Astrocyte (in vitro differentiated cells and primary cell): ENCODE data around the gene SDF2. TPM values are rescaled to one million over a fixed set of nuclear protein-coding genes. Genes with fewer than 3 reads are reported as not detected.

Experiments used
- DNase-seq: peaks from one replicate; pipeline ENCODE4 v3.0.0-alpha.2; 2010; ENCODE audit warnings: low read depth
- FAIRE-seq: peaks from 2 replicates; lab custom pipeline; 2011; peaks lifted over from hg19 to GRCh38; lab: Jason Lieb, UNC
- H2AFZ ChIP-seq: 2 replicates; pipeline ENCODE4 v1.6.0; 2012; ENCODE audit warnings: low read depth, low read length, inconsistent platforms
- H3K27ac ChIP-seq: 2 replicates; pipeline ENCODE4 v1.5.1; 2011; ENCODE audit warnings: low read depth, low read length, inconsistent platforms
- H3K27me3 ChIP-seq: 2 replicates; pipeline ENCODE4 v1.6.0; 2011; ENCODE audit warnings: low read length, inconsistent platforms; ENCODE audit not compliant: insufficient read depth
- H3K36me3 ChIP-seq: 2 replicates; pipeline ENCODE4 v1.5.1; 2011; ENCODE audit warnings: low read length, inconsistent platforms; ENCODE audit not compliant: insufficient read depth
- H3K4me1 ChIP-seq: 2 replicates; pipeline ENCODE4 v1.5.1; 2011; ENCODE audit warnings: low read length, inconsistent platforms; ENCODE audit not compliant: insufficient read depth
- H3K4me2 ChIP-seq: 2 replicates; pipeline ENCODE4 v1.6.0; 2012; ENCODE audit warnings: low read length, inconsistent platforms
- H3K4me3 ChIP-seq: 2 replicates; pipeline ENCODE4 v1.5.1; 2011; ENCODE audit warnings: low read depth, mild to moderate bottlenecking, low read length, inconsistent platforms; ENCODE audit not compliant: insufficient read depth
- H3K79me2 ChIP-seq: 2 replicates; pipeline ENCODE4 v1.6.0; 2012; ENCODE audit warnings: mild to moderate bottlenecking, low read length, inconsistent platforms; ENCODE audit not compliant: insufficient read depth
- H3K9ac ChIP-seq: 2 replicates; pipeline ENCODE4 v1.6.0; 2012; ENCODE audit warnings: mild to moderate bottlenecking, low read length, inconsistent platforms
- H3K9me3 ChIP-seq: 2 replicates; pipeline ENCODE4 v1.5.1; 2012; ENCODE audit warnings: low read depth, mild to moderate bottlenecking, low read length, inconsistent platforms; ENCODE audit not compliant: insufficient read depth
- H4K20me1 ChIP-seq: 2 replicates; pipeline ENCODE4 v1.6.0; 2012; ENCODE audit warnings: low read length, inconsistent platforms; ENCODE audit not compliant: insufficient read depth
- H3K27ac Mint-ChIP-seq: one replicate; pipeline ENCODE4 v1.8.0; 2021; ENCODE audit warnings: mild to moderate bottlenecking, mixed read lengths; ENCODE audit not compliant: unreplicated experiment
- H3K27me3 Mint-ChIP-seq: one replicate; pipeline ENCODE4 v1.8.0; 2021; ENCODE audit warnings: low read depth, mixed read lengths; ENCODE audit not compliant: unreplicated experiment
- H3K36me3 Mint-ChIP-seq: one replicate; pipeline ENCODE4 v1.8.0; 2021; ENCODE audit warnings: low read depth, mixed read lengths; ENCODE audit not compliant: unreplicated experiment
- H3K4me1 Mint-ChIP-seq: one replicate; pipeline ENCODE4 v1.8.0; 2021; ENCODE audit warnings: low read depth, mixed read lengths; ENCODE audit not compliant: unreplicated experiment
- H3K4me3 Mint-ChIP-seq: one replicate; pipeline ENCODE4 v1.8.0; 2021; ENCODE audit warnings: mild to moderate bottlenecking, moderate library complexity, mixed read lengths; ENCODE audit not compliant: unreplicated experiment
- H3K9me3 Mint-ChIP-seq: one replicate; pipeline ENCODE4 v1.8.0; 2021; ENCODE audit warnings: mild to moderate bottlenecking, mixed read lengths; ENCODE audit not compliant: unreplicated experiment
- CTCF ChIP-seq: IDR thresholded peaks from 2 replicates; pipeline ENCODE4 v1.5.1; 2011; ENCODE audit warnings: low read depth, mild to moderate bottlenecking, inconsistent platforms, low read length, moderate library complexity; ENCODE audit not compliant: insufficient read depth
- EZH2 ChIP-seq: IDR thresholded peaks from 2 replicates; pipeline ENCODE4 v1.6.1; 2012; ENCODE audit warnings: mild to moderate bottlenecking, low read length, inconsistent platforms; ENCODE audit not compliant: insufficient read depth
- total RNA-seq: library from RNA; stranded (reverse); gene quantifications from 2 replicates; pipeline ENCODE4 v1.2.1, GENCODE V29; 2021

Gene SDF2
- total RNA-seq, 1 donor from 2014 or later: 71.2 TPM

DNA sequence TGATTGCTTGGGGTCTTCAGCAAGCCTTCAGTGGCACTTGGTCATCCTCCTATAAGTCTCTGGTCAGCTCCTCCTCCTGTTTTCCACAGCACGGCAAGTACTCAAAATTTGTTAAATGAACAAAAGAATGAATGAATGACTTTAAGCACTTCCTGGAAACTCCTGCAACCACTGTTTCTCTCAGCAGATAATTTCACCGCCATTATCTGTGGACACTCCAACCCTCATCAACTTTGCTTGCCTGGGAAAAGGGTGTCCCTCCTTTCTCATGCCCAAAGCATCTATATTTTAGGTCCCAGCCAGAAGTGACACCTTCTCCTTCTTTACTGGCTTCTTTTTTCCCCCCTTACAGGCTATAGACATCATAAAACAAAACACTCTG lies 45.6 kb upstream of the SDF2 start:
- peaks cover 4% of the 10 kb centered on the region for H3K79me2 ChIP-seq
- H3K27me3 ChIP-seq: no peaks in the 10 kb centered on the region
- peaks cover 12% of the 10 kb centered on the region for H3K4me1 ChIP-seq
- H3K36me3 ChIP-seq: peaks cover 11% of the 10 kb centered on the region
- Mint-ChIP-seq H3K4me3 (no peak overlapping the region), H3K27ac (no peak overlapping the region), H3K27me3 (no peaks in the 10 kb centered on the region), H3K36me3 (peaks cover 13% of the 10 kb centered on the region), H3K9me3 (no peaks in the 10 kb centered on the region), H3K4me1 (peaks cover 4% of the 10 kb centered on the region)
- H4K20me1 ChIP-seq: peaks cover 19% of the 10 kb centered on the region
- no peak overlapping the region for H3K4me3 ChIP-seq
- FAIRE-seq: no peak
- no peak for DNase-seq
- H3K4me2 ChIP-seq: no peak overlapping the region
- no peaks in the 10 kb centered on the region for H3K9me3 ChIP-seq
- no peak overlapping the region for H2AFZ ChIP-seq
- H3K27ac ChIP-seq: no peak overlapping the region
- TF ChIP-seq EZH2: no peak
- no peak for TF ChIP-seq CTCF
- H3K9ac ChIP-seq: no peak overlapping the region

GRCh38 chr17:28706471-28707338 lies 45.0 kb upstream of the SDF2 start:
- Mint-ChIP-seq H3K36me3 (peaks cover 16% of the 10 kb centered on the region), H3K4me3 (no peak overlapping the region), H3K27me3 (no peaks in the 10 kb centered on the region), H3K27ac (peak overlapping the region; percentile 58), H3K4me1 (peaks cover under 1% of the 10 kb centered on the region), H3K9me3 (no peaks in the 10 kb centered on the region)
- Histone ChIP-seq H3K4me1 (peaks cover 9% of the 10 kb centered on the region), H3K4me3 (no peak overlapping the region), H3K27ac (no peak overlapping the region), H4K20me1 (peaks cover 21% of the 10 kb centered on the region), H3K27me3 (no peaks in the 10 kb centered on the region), H3K9ac (no peak overlapping the region), H3K4me2 (no peak overlapping the region), H3K36me3 (peaks cover 12% of the 10 kb centered on the region), H2AFZ (no peak overlapping the region), H3K9me3 (no peaks in the 10 kb centered on the region), H3K79me2 (peaks cover 4% of the 10 kb centered on the region)
- DNase-seq (no peak), FAIRE-seq (no peak)
- TF ChIP-seq EZH2: no peak
- TF ChIP-seq CTCF: no peak

GRCh38 chr17:28705728-28706334 lies 44.1 kb upstream of the SDF2 start:
- no peak overlapping the region for H3K27ac ChIP-seq
- H3K4me3 Mint-ChIP-seq: no peak overlapping the region
- H3K4me1 ChIP-seq: peaks cover 4% of the 10 kb centered on the region
- H3K4me1 Mint-ChIP-seq: no peaks in the 10 kb centered on the region
- peak overlapping the region; percentile 58 for H3K27ac Mint-ChIP-seq
- no peaks in the 10 kb centered on the region for H3K27me3 Mint-ChIP-seq
- H3K9me3 Mint-ChIP-seq: no peaks in the 10 kb centered on the region
- no peak overlapping the region for H2AFZ ChIP-seq
- FAIRE-seq (no peak), DNase-seq (no peak)
- peaks cover 4% of the 10 kb centered on the region for H3K79me2 ChIP-seq
- peaks cover 19% of the 10 kb centered on the region for H3K36me3 Mint-ChIP-seq
- H4K20me1 ChIP-seq: peaks cover 25% of the 10 kb centered on the region
- TF ChIP-seq EZH2 (no peak), CTCF (no peak)
- no peak overlapping the region for H3K4me2 ChIP-seq
- no peak overlapping the region for H3K9ac ChIP-seq
- H3K27me3 ChIP-seq: no peaks in the 10 kb centered on the region
- H3K4me3 ChIP-seq: no peak overlapping the region
- H3K36me3 ChIP-seq: peaks cover 15% of the 10 kb centered on the region
- no peaks in the 10 kb centered on the region for H3K9me3 ChIP-seq
